ENCODE data around the gene WDR4.

DNA sequence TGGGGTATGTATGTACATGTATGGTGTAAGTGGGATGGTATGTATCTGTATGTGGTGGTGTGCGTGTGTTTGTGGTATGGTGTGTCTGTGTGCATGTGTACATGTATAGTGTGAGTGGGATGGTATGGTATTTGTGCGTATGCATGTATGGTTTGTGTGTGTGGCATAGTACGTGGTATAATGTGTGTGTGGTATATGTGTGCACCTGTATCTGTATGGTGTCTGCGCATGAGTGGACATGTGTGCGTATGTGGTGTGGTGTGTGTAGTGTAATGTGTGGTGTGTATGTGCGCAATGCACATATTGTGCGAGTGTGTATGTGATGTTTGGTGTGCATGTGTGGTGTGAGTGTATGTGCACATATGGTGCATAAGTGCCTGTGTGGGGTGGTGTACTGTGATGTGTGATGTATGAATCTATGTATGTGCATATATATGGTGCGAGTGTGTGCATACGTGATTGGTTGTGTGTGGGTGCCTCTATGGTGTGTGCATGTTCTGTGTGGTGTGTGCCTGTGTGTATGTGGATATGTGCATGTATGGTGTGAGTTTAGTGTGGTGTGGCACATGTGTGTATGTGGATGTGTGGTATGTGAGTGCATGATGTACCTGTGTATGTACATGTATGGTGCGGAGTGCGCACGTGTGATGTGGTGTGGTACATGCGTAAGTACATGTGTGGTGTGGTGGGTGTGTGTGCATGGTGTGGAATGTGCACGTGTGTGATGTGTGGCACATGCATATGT, 38.8 kb downstream of the WDR4 start:
- TF ChIP-seq YY1 (IDR thresholded peaks at IDR 0.05; ENCODE audit: insufficient read depth, insufficient read length) = no peak
- no peak for TF ChIP-seq SUZ12 (IDR thresholded peaks at IDR 0.05; ENCODE audit: extremely low read depth, insufficient read depth, insufficient read length)
- TF ChIP-seq ZNF274 (IDR thresholded peaks at IDR 0.05; ENCODE audit: low read depth, low read length) = no peak
